WERI-Rb-1 (cell line): ENCODE data around the gene SPSB4.

Experiments used
- DNase-seq: peaks from one replicate; pipeline ENCODE4 v3.0.0-alpha.2; 2020
- H3K27ac ChIP-seq: fragments of 250-450 bp; sonication (Bioruptor Pico); 2 replicates; pipeline ENCODE4 v1.5.1; 2020; ENCODE audit warnings: mild to moderate bottlenecking, moderate library complexity
- H3K27me3 ChIP-seq: fragments of 250-450 bp; sonication (Bioruptor Pico); 2 replicates; pipeline ENCODE4 v1.5.1; 2021; ENCODE audit warnings: mild to moderate bottlenecking, low read depth, moderate library complexity; ENCODE audit not compliant: insufficient read depth, severe bottlenecking
- H3K36me3 ChIP-seq: fragments of 250-450 bp; sonication (Bioruptor Pico); 2 replicates; pipeline ENCODE4 v1.5.1; 2020; ENCODE audit warnings: mild to moderate bottlenecking, moderate library complexity
- H3K4me3 ChIP-seq: 2 replicates; pipeline ENCODE4 v1.5.1; 2011; ENCODE audit warnings: low read depth, mild to moderate bottlenecking, control low read depth, low read length
- H3K9me3 ChIP-seq: fragments of 250-450 bp; sonication (Bioruptor Pico); 2 replicates; pipeline ENCODE4 v1.5.1; 2021; ENCODE audit warnings: mild to moderate bottlenecking, moderate library complexity; ENCODE audit not compliant: severe bottlenecking
- CTCF ChIP-seq: IDR thresholded peaks from 2 replicates; pipeline ENCODE4 v1.5.1; 2011; ENCODE audit warnings: low read depth, mild to moderate bottlenecking, control low read depth, inconsistent platforms, low read length

Gene SPSB4

GRCh38 chr3:141067206-141067974, 16.2 kb downstream of the SPSB4 start:
- Histone ChIP-seq H3K9me3 (no peaks in the 10 kb centered on the region), H3K36me3 (peaks cover 25% of the 10 kb centered on the region), H3K27me3 (no peaks in the 10 kb centered on the region), H3K4me3 (no peak overlapping the region), H3K27ac (no peak overlapping the region)
- TF ChIP-seq CTCF = no peak
- no peak for DNase-seq

GRCh38 chr3:141070229-141070628, 19.1 kb downstream of the SPSB4 start:
- no peak for TF ChIP-seq CTCF
- H3K9me3 ChIP-seq = no peaks in the 10 kb centered on the region
- no peaks in the 10 kb centered on the region for H3K27me3 ChIP-seq
- no peak for DNase-seq
- peaks cover 27% of the 10 kb centered on the region for H3K36me3 ChIP-seq
- H3K27ac ChIP-seq = no peak overlapping the region
- no peak overlapping the region for H3K4me3 ChIP-seq

- no peak for TF ChIP-seq CTCF
- Histone ChIP-seq H3K36me3 (peaks cover 29% of the 10 kb centered on the region), H3K27ac (no peak overlapping the region), H3K27me3 (no peaks in the 10 kb centered on the region), H3K9me3 (no peaks in the 10 kb centered on the region), H3K4me3 (no peak overlapping the region)
- no peak for DNase-seq
Observed at GRCh38 chr3:141070727-141071357, 19.7 kb downstream of the SPSB4 start.

- H3K36me3 ChIP-seq = peaks cover 23% of the 10 kb centered on the region
- TF ChIP-seq CTCF = no peak
- H3K9me3 ChIP-seq = no peaks in the 10 kb centered on the region
- no peak for DNase-seq
- H3K4me3 ChIP-seq = no peak overlapping the region
- H3K27ac ChIP-seq = no peak overlapping the region
- no peaks in the 10 kb centered on the region for H3K27me3 ChIP-seq
Observed at GRCh38 chr3:141071681-141072260, 20.6 kb downstream of the SPSB4 start.

GRCh38 chr3:141072950-141073349, 21.8 kb downstream of the SPSB4 start:
- Histone ChIP-seq H3K9me3 (no peaks in the 10 kb centered on the region), H3K27me3 (no peaks in the 10 kb centered on the region), H3K36me3 (peaks cover 16% of the 10 kb centered on the region), H3K4me3 (no peak overlapping the region), H3K27ac (no peak overlapping the region)
- DNase-seq = no peak
- TF ChIP-seq CTCF = no peak
